ENCODE results near the gene IPMK.

GRCh38 chr10:58278274-58278961 lies 10.7 kb upstream of the IPMK start:
- TF ChIP-seq GTF2B (IDR thresholded peaks at IDR 0.05; ENCODE audit: extremely low read depth, insufficient read length): no peak
- no peak for TF ChIP-seq PBX2 (CRISPR knock-in tag; IDR thresholded peaks at IDR 0.05; ENCODE audit: low read depth)
- no peak for TF ChIP-seq PBX2 (tag; conservative IDR thresholded peaks at IDR 0.05; ENCODE audit: low read depth)
- TF ChIP-seq ELF4 (CRISPR knock-in tag; IDR thresholded peaks at IDR 0.05): no peak
- no peak for TF ChIP-seq TRIM28 (IDR thresholded peaks at IDR 0.05)
- no peak for TF ChIP-seq JUN (IDR thresholded peaks at IDR 0.05; ENCODE audit: borderline replicate concordance, low read depth, low read length)
- no peak for TF ChIP-seq JUN (CRISPR knock-in tag; IDR thresholded peaks at IDR 0.05; ENCODE audit: borderline replicate concordance)
- TF ChIP-seq CTCF (IDR thresholded peaks at IDR 0.05 in 2 of 3, conservative IDR thresholded peaks at IDR 0.05 in 1 of 3; ENCODE audit: insufficient read depth in 2 of 3, low read depth in 1 of 3, low read length in 3 of 3): no peak
- no peak for TF ChIP-seq EZH2 (IDR thresholded peaks at IDR 0.05; ENCODE audit: borderline replicate concordance, low read depth, low read length)
- TF ChIP-seq SMAD1 (IDR thresholded peaks at IDR 0.05; ENCODE audit: low read depth, low read length, partially characterized antibody): no peak
- TF ChIP-seq ZNF408 (CRISPR knock-in tag; IDR thresholded peaks at IDR 0.05; ENCODE audit: low read depth): no peak
